ENCODE data around the gene ANKRD42. TPM values are rescaled to one million over a fixed set of nuclear protein-coding genes. Genes with fewer than 3 reads are reported as not detected.

Gene ANKRD42
- total RNA-seq, 1 donor: 9.5 TPM

- TF ChIP-seq, protein P1, sequence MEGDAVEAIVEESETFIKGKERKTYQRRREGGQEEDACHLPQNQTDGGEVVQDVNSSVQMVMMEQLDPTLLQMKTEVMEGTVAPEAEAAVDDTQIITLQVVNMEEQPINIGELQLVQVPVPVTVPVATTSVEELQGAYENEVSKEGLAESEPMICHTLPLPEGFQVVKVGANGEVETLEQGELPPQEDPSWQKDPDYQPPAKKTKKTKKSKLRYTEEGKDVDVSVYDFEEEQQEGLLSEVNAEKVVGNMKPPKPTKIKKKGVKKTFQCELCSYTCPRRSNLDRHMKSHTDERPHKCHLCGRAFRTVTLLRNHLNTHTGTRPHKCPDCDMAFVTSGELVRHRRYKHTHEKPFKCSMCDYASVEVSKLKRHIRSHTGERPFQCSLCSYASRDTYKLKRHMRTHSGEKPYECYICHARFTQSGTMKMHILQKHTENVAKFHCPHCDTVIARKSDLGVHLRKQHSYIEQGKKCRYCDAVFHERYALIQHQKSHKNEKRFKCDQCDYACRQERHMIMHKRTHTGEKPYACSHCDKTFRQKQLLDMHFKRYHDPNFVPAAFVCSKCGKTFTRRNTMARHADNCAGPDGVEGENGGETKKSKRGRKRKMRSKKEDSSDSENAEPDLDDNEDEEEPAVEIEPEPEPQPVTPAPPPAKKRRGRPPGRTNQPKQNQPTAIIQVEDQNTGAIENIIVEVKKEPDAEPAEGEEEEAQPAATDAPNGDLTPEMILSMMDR (IDR thresholded peaks at IDR 0.05; ENCODE audit: insufficient read depth, low read length): no peak
- DNase-seq (ENCODE audit: low read depth): no peak
- H3K4me3 ChIP-seq (ENCODE audit: low read depth, low read length): no peak overlapping the region
These were observed 21.0 kb upstream of the ANKRD42 start for GRCh38 chr11:83172551-83172950.

DNA sequence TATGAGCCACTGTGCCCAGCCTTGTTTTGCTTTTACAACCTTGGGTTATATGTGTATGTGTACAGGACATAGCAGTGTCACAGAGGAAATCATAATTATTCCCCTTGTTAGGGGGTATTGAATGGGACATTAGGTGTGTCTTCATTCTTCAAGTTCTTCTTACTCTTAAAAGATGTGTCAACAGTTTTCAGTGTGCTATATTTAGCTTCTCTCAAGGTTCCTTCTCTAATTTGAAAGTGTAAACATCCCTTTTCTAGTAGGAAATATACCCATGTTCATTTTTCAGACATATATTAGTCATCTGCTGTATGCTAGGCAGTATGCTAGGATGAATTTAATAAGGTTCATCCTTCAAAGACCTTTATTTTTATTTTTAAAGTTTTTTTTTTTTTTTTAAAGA lies 19.5 kb upstream of the ANKRD42 start:
- TF ChIP-seq, protein P1 (IDR thresholded peaks at IDR 0.05; ENCODE audit: insufficient read depth, low read length): no peak
- H3K4me3 ChIP-seq (ENCODE audit: low read depth, low read length): no peak overlapping the region
- DNase-seq (ENCODE audit: low read depth): no peak

DNA sequence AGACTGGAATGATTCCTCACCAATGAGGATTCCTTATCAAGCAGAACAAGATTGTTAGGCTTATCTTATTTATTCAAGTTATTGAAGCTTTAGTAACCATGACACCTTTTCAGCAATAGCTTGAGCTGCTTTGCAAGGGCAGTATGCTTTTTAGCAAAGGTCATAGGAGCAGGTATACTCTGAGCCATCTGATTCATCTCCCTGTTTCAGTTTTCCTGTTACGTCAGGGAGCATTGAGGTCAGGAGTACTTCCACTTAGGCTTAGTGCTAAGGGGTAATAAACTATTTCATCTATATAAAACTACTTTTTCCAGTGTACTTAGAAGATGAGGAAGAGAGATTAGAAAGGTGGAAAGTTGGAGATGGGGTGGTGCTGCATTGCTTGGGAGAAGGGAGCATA lies 17.7 kb upstream of the ANKRD42 start:
- TF ChIP-seq, protein P1 (IDR thresholded peaks at IDR 0.05; ENCODE audit: insufficient read depth, low read length): no peak
- no peak overlapping the region for H3K4me3 ChIP-seq (ENCODE audit: low read depth, low read length)
- DNase-seq (ENCODE audit: low read depth): no peak

DNA sequence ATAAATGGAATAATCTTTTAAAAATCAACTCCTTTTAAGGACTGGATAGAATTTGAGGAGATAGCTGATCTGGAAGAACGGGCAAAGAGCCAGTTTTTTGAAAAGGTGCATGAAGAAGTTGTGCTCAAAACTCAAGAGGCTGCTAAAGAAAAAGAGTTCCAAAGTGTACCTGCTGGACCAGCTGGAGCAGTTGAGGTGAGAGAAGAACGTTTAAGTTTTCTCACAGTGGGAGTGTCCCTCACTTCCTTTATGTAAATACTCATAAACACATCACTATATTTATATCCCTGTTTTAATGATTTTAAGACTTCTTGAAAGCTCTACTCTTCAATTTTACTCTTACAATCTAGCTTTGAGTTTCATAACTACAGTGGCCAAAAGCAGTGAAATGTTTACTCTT lies 11.7 kb upstream of the ANKRD42 start:
- no peak overlapping the region for H3K4me3 ChIP-seq (ENCODE audit: low read depth, low read length)
- TF ChIP-seq, protein P1 (IDR thresholded peaks at IDR 0.05; ENCODE audit: insufficient read depth, low read length): no peak
- no peak for DNase-seq (ENCODE audit: low read depth)

DNA sequence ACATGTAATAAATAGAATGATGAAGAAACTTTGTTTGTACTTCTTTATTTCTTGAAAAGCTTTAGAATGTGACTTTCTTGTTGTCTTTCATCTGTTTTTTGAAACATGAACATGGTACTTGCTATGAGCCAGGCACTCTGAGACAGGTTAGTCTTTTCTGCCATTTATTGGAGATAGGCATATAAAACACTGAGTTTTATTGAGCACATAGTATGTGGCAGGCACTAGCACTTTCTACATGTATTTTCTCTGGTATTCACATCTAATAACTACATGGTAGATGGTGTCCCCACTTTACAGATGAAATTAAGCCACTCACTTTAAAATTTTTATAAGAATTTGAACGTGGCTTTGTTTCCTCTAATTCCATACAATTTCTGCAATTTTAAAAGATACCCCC lies 7.7 kb upstream of the ANKRD42 start:
- TF ChIP-seq, protein P1 (IDR thresholded peaks at IDR 0.05; ENCODE audit: insufficient read depth, low read length): no peak
- no peak overlapping the region for H3K4me3 ChIP-seq (ENCODE audit: low read depth, low read length)

GRCh38 chr11:83187465-83187864 lies 6.0 kb upstream of the ANKRD42 start:
- TF ChIP-seq, protein P1 (IDR thresholded peaks at IDR 0.05; ENCODE audit: insufficient read depth, low read length): no peak

More for the DNA sequence above, 7.7 kb upstream of the ANKRD42 start:
- no peak for DNase-seq (ENCODE audit: low read depth)

DNA sequence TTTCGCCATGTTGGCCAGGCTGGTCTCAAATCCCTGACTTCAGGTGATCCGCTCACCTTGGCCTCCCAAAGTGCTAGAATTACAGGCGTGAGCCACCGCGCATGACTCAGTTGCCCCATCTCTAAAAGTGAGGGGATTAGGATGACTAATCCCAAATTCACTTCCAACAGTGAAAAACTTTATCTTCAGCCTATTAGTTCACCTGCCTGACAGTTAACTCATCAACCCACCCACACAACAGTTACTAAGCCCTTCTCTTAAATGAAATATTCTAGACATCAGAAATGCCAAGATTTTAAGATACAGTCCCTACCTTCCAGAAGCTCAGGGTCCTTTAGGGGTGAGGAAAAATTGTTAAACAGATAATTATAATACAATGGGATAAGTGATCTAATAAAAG lies 2.0 kb upstream of the ANKRD42 start:
- H3K4me3 ChIP-seq (ENCODE audit: low read depth, low read length): no peak overlapping the region
- TF ChIP-seq, protein P1 (IDR thresholded peaks at IDR 0.05; ENCODE audit: insufficient read depth, low read length): no peak
- DNase-seq (ENCODE audit: low read depth): no peak

More at GRCh38 chr11:83187465-83187864, 6.0 kb upstream of the ANKRD42 start:
- no peak overlapping the region for H3K4me3 ChIP-seq (ENCODE audit: low read depth, low read length)
- DNase-seq (ENCODE audit: low read depth): no peak

All from fibroblast of the aortic adventitia (primary cell).